Mononuclear cell (primary cell): ENCODE data around the gene SHISAL2A. TPM values are rescaled to one million over a fixed set of nuclear protein-coding genes. Genes with fewer than 3 reads are reported as not detected.
A peak's percentile ranks its signal among the peaks of the same experiment; 100 is the strongest.

Experiments used
- H3K27me3 ChIP-seq: 2 replicates; pipeline ENCODE4 v1.6.0; 2011; ENCODE audit warnings: low read length, control low read depth; ENCODE audit not compliant: insufficient read depth
- H3K4me1 ChIP-seq: 2 replicates; pipeline ENCODE4 v1.5.1; 2011; ENCODE audit warnings: mild to moderate bottlenecking, low read length, control low read depth; ENCODE audit not compliant: insufficient read depth
- H3K4me3 ChIP-seq: 2 replicates; pipeline ENCODE4 v1.5.1; 2011; ENCODE audit warnings: mild to moderate bottlenecking, low read length, moderate library complexity
- H3K9me3 ChIP-seq: 2 replicates; pipeline ENCODE4 v1.5.1; 2011; ENCODE audit warnings: low read depth, mild to moderate bottlenecking, control low read depth, low read length
- total RNA-seq: library from RNA; depleted of rRNA; stranded (reverse); fragments of >200 nt; gene quantifications from one replicate; pipeline ENCODE4 v1.2.3, GENCODE V29; 2012

The SHISAL2A gene
- 13.1 TPM for total RNA-seq

DNA sequence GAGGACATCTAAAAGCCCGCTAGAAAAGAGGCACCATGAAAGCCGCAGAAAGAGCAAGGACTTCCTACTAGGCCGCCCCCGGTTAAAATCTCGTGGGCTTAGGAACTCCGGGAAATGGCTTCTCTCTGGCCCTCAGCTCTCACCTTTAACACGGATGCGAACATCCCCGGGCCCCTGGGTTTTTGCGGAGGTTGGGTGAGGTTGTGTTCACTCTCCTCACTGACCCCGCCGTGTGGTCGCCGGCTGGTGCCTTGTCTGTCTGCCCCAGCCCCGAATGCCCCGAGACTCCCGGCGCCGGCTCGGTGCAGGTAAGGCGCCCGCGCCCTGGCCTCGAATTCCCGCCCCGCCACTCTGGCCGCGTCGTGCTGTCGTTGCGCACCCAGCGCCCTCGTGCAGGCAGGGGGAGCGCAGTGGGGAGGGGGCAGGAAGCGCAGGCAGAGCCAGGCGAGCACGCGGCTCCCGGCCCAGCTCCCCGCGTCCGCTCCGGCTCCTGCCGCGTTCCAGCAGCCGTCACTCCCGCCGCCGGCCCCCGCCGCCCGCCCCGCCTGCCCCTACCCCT is at the start of gene SHISAL2A:
Gene SHISAL2A (plus strand): TSS at position 437 of the 559 bp plus-strand sequence. CDS start 326 bp downstream, outside the sequence.
- Histone ChIP-seq H3K27me3 (no peaks in the 10 kb centered on the region), H3K4me1 (peaks cover 73% of the 10 kb centered on the region), H3K9me3 (no peaks in the 10 kb centered on the region), H3K4me3 (peak within 1 kb of the TSS; percentile 43)

- Histone ChIP-seq H3K4me1 (peaks cover 13% of the 10 kb centered on the region), H3K27me3 (no peaks in the 10 kb centered on the region), H3K4me3 (no peak overlapping the region), H3K9me3 (no peaks in the 10 kb centered on the region)
These were observed 47.5 kb upstream of the SHISAL2A start for GRCh38 chr1:52585474-52585873.

- H3K9me3 ChIP-seq: no peaks in the 10 kb centered on the region
- H3K4me1 ChIP-seq: peaks cover 13% of the 10 kb centered on the region
- H3K4me3 ChIP-seq: no peak overlapping the region
- no peaks in the 10 kb centered on the region for H3K27me3 ChIP-seq
These were observed 44.9 kb upstream of the SHISAL2A start for GRCh38 chr1:52588027-52588426.

- no peak overlapping the region for H3K4me3 ChIP-seq
- H3K27me3 ChIP-seq: no peaks in the 10 kb centered on the region
- H3K9me3 ChIP-seq: no peaks in the 10 kb centered on the region
- H3K4me1 ChIP-seq: peaks cover 13% of the 10 kb centered on the region
These were observed 44.4 kb upstream of the SHISAL2A start for GRCh38 chr1:52588535-52588934.

- H3K27me3 ChIP-seq: no peaks in the 10 kb centered on the region
- no peak overlapping the region for H3K4me3 ChIP-seq
- H3K9me3 ChIP-seq: no peaks in the 10 kb centered on the region
- peaks cover 17% of the 10 kb centered on the region for H3K4me1 ChIP-seq
These were observed 42.7 kb upstream of the SHISAL2A start for GRCh38 chr1:52590266-52590665.

- Histone ChIP-seq H3K4me3 (no peak overlapping the region), H3K4me1 (peaks cover 17% of the 10 kb centered on the region), H3K27me3 (no peaks in the 10 kb centered on the region)
These were observed 40.2 kb upstream of the SHISAL2A start for GRCh38 chr1:52592637-52593323.

DNA sequence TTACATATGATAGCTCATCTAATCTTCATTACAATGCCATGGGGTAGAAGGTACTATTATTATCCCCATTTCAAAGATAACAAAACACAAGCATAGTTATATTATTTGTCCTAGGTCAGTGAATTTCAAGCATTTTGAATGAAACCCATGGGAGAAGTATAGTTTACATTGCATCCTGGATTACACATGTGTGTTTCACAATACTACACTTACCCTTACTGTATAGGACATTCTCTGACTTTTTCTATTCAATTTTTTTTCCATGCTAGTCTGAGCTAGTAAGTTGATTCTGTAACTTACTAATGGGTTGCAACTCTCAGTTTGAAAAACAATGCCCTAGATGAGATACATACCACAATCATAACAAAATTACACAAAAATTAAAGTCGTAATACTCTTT is 39.5 kb upstream of the SHISAL2A start:
- H3K4me3 ChIP-seq: no peak overlapping the region
- H3K9me3 ChIP-seq: no peaks in the 10 kb centered on the region
- H3K4me1 ChIP-seq: peaks cover 10% of the 10 kb centered on the region
- no peaks in the 10 kb centered on the region for H3K27me3 ChIP-seq

More at GRCh38 chr1:52592637-52593323, 40.2 kb upstream of the SHISAL2A start:
- H3K9me3 ChIP-seq: no peaks in the 10 kb centered on the region

DNA sequence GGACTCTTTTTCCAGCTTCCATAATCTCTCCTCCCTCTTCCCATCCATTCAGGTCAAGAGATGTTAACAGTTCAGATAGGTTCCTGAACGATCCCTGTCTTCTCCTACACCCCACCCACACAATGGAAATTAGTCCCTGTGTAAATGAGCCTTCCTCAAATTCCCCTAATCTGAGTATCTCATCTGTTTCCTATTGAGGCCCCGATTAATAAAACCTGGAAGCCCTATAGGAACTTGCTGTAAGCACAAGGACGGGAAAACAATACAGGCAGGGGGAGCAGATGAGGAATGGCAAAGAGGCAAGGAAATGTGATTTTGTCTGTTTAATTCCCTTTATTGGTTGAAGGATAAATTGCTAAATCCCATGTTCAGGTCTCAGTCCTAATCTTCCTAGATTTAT is 37.9 kb upstream of the SHISAL2A start:
- no peaks in the 10 kb centered on the region for H3K27me3 ChIP-seq
- H3K9me3 ChIP-seq: no peaks in the 10 kb centered on the region
- no peak overlapping the region for H3K4me3 ChIP-seq
- peaks cover 4% of the 10 kb centered on the region for H3K4me1 ChIP-seq

GRCh38 chr1:52597912-52598311 is 35.1 kb upstream of the SHISAL2A start:
- Histone ChIP-seq H3K9me3 (no peaks in the 10 kb centered on the region), H3K4me1 (peaks cover 17% of the 10 kb centered on the region), H3K4me3 (no peak overlapping the region), H3K27me3 (no peaks in the 10 kb centered on the region)

DNA sequence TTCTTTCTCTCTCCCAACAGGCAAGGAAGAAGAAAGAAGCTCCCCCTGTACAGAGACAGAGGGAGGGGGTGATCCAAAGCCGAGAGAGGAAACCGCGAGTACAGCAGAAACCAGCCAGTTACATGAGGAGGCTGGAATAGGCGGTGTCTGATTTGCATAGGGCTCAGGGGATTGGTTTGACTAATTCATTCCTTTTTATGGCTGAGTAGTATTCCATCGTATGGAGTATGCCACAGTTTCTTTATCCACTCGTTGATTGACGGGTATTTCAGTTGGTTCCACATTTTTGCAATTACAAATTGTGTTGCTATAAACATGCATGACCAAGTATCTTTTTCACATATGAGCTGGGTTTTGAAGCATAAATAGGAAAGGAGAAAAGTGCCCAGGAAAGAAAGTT is 34.2 kb upstream of the SHISAL2A start:
- peaks cover 24% of the 10 kb centered on the region for H3K4me1 ChIP-seq
- H3K4me3 ChIP-seq: no peak overlapping the region
- H3K27me3 ChIP-seq: no peaks in the 10 kb centered on the region

GRCh38 chr1:52599236-52599635 is 33.7 kb upstream of the SHISAL2A start:
- Histone ChIP-seq H3K4me1 (peaks cover 26% of the 10 kb centered on the region), H3K9me3 (no peaks in the 10 kb centered on the region), H3K4me3 (no peak overlapping the region), H3K27me3 (no peaks in the 10 kb centered on the region)

More for the DNA sequence above, 34.2 kb upstream of the SHISAL2A start:
- H3K9me3 ChIP-seq: no peaks in the 10 kb centered on the region

GRCh38 chr1:52600533-52601179 is 32.3 kb upstream of the SHISAL2A start:
- H3K9me3 ChIP-seq: no peaks in the 10 kb centered on the region
- H3K4me1 ChIP-seq: peaks cover 36% of the 10 kb centered on the region
- no peak overlapping the region for H3K4me3 ChIP-seq
- no peaks in the 10 kb centered on the region for H3K27me3 ChIP-seq

GRCh38 chr1:52601519-52601918 is 31.4 kb upstream of the SHISAL2A start:
- Histone ChIP-seq H3K9me3 (no peaks in the 10 kb centered on the region), H3K4me3 (peak overlapping the region; percentile 45), H3K4me1 (peaks cover 36% of the 10 kb centered on the region), H3K27me3 (no peaks in the 10 kb centered on the region)

DNA sequence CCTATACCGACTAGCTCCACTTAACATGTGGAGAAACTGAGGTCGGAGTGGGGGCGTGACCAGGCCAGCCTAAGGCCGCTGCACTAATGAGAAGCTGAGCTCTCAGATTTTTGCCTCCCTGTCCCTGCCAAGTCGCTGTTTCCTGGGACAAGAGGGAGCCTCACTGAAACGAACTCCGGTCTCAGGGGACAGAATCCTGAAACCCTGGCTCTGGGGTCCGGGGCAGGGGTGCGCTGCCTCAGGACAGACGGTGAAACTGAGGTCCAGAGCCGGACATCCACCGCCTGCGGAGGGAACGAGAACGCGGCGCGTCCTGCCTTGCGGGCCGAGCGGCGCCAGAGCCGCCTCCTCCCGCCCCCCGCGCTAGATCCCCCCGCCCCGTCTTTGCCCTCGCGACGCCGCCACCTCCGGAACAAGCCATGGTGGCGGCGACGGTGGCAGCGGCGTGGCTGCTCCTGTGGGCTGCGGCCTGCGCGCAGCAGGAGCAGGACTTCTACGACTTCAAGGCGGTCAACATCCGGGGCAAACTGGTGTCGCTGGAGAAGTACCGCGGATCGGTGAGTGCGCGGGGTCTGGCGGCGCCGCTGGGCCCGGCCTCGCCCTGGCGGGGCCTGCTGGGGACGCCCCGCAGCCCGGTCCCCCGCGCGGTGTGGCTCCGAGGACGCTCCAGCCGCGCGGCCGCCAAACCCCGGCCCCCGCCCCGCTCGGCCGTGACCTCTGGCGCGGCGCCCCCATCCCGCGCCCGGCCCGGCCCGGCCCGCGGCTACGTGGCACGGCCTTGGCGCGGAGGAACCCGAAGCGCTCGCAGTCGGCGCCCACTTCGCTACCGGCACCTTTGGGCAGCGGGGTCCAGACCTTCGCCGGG is 30.7 kb upstream of the SHISAL2A start, which contains the start of gene GPX7:
Gene GPX7 (plus strand): TSS at position 381 of the 865 bp plus-strand sequence. CDS start 39 bp downstream, at position 420.
- Histone ChIP-seq H3K4me3 (peak within 1 kb of the TSS; percentile 45), H3K4me1 (peaks cover 36% of the 10 kb centered on the region), H3K9me3 (no peaks in the 10 kb centered on the region), H3K27me3 (no peaks in the 10 kb centered on the region)
